CD4-positive, alpha-beta T cell (primary cell): Measurements from ENCODE around the gene GCNT2. TPM values are rescaled to one million over a fixed set of nuclear protein-coding genes. Genes with fewer than 3 reads are reported as not detected.
"Not testable (repeated sequence)": the region's sequence is repeated elsewhere in the genome, so short reads cannot be mapped to it uniquely, and the experiment has no call there.

Experiments used
- ATAC-seq: fragments of 200-7000 bp; cut with Tn5 transposase; one replicate; pipeline ENCODE4 v1.10.0; 2022; ENCODE audit warnings: mild to moderate bottlenecking; ENCODE audit not compliant: poor library complexity
- CTCF ChIA-PET: fragments of 350-600 bp; sonication (Branson Sonifier 250); formaldehyde crosslinking; loops from one replicate; lab custom pipeline; 2021; ENCODE audit warnings: antibody characterized with exemption, inconsistent platforms; lab: Charles Lee
- POLR2A ChIA-PET: fragments of 350-600 bp; sonication (Branson Sonifier 250); formaldehyde crosslinking; loops from one replicate; lab custom pipeline; 2021; ENCODE audit warnings: antibody characterized with exemption, inconsistent platforms; lab: Charles Lee
- DNase-seq, 14 experiments: peaks; one replicate each; pipeline ENCODE4 v3.0.0-alpha.2; 2013 to 2020; ENCODE audit warnings: mixed read lengths in 2 of 14
- H3K27ac ChIP-seq, 2 donors: one replicate each; pipeline versions ENCODE4 v1.5.1 to v1.7.0; 2013; ENCODE audit warnings: low read length in 2 of 2, low read depth in 1 of 2, mild to moderate bottlenecking in 1 of 2
- H3K27me3 ChIP-seq, 2 experiments: 1 replicate in 1 of 2; 2 replicates in 1 of 2; pipeline versions ENCODE4 v1.6.1 to v1.7.0; 2013; ENCODE audit warnings: low read length in 2 of 2, control low read depth in 1 of 2, mild to moderate bottlenecking in 1 of 2, moderate library complexity in 1 of 2; ENCODE audit not compliant: insufficient read depth in 2 of 2, control insufficient read depth in 1 of 2
- H3K36me3 ChIP-seq: one replicate; pipeline ENCODE4 v1.6.1; 2013; ENCODE audit warnings: low read length, control low read depth; ENCODE audit not compliant: insufficient read depth
- H3K4me1 ChIP-seq: one replicate; pipeline ENCODE4 v1.6.1; 2013; ENCODE audit warnings: low read length, control low read depth; ENCODE audit not compliant: insufficient read depth
- H3K4me3 ChIP-seq: one replicate; pipeline ENCODE4 v1.5.1; 2013; ENCODE audit warnings: mild to moderate bottlenecking, low read length, moderate library complexity
- H3K9me3 ChIP-seq, 2 experiments: 1 replicate in 1 of 2; 2 replicates in 1 of 2; pipeline versions ENCODE4 v1.6.1 to v1.7.0; 2013; ENCODE audit warnings: low read length in 2 of 2, mild to moderate bottlenecking in 2 of 2, control low read depth in 1 of 2, moderate library complexity in 1 of 2; ENCODE audit not compliant: control insufficient read depth in 1 of 2, insufficient read depth in 1 of 2
- H3K27ac Mint-ChIP-seq: one replicate; pipeline ENCODE4 v1.8.0; 2020; ENCODE audit warnings: mixed read lengths
- H3K27me3 Mint-ChIP-seq: one replicate; pipeline ENCODE4 v1.8.0; 2021; ENCODE audit warnings: mixed read lengths
- H3K36me3 Mint-ChIP-seq: one replicate; pipeline ENCODE4 v1.8.0; 2021; ENCODE audit warnings: low read depth, mixed read lengths
- H3K4me1 Mint-ChIP-seq: one replicate; pipeline ENCODE4 v1.8.0; 2021; ENCODE audit warnings: low read depth, mixed read lengths
- H3K4me3 Mint-ChIP-seq: one replicate; pipeline ENCODE4 v1.8.0; 2020; ENCODE audit warnings: mild to moderate bottlenecking, mixed read lengths
- H3K9me3 Mint-ChIP-seq: one replicate; pipeline ENCODE4 v1.8.0; 2020; ENCODE audit warnings: mixed read lengths
- CTCF ChIP-seq: fragments of 200-600 bp; IDR thresholded peaks from one replicate; pipeline ENCODE4 v1.8.0; 2022; ENCODE audit warnings: antibody characterized with exemption, mild to moderate bottlenecking
- intact Hi-C, 2 experiments: fragments of 100-400 bp; cut with DNase I in 1 of 2; cut with micrococcal nuclease in 1 of 2; formaldehyde crosslinking; loops; one replicate each; pipeline versions ENCODE4 v1.15.1 to v1.9.0; 2023 to 2025; cut with DNase I, micrococcal nuclease
- total RNA-seq, 174 experiments: library from RNA in 2 of 174; stranded (reverse) in 2 of 174; gene quantifications; one replicate each; pipeline ENCODE4 v1.2.3 and lab custom pipeline; 2021 to 2026

Gene GCNT2
- total RNA-seq, 2 experiments from 2014 or later, result 1.5 to 1.8 TPM

GRCh38 chr6:10484912-10485311 lies 36.2 kb upstream of the GCNT2 start:
- no peak overlapping the region for H3K4me3 ChIP-seq
- no peak overlapping the region for H3K27ac Mint-ChIP-seq
- H3K27me3 Mint-ChIP-seq, result peaks cover 43% of the 10 kb centered on the region
- no peak overlapping the region for H3K27ac ChIP-seq
- ChIA-PET POLR2A (no interaction called here), CTCF (interaction anchor here (0.7 kb wide), 1 partner anchor 18 kb away, joined by 3 read pairs; no protein-coding TSS in a partner anchor)
- H3K9me3 Mint-ChIP-seq, result no peaks in the 10 kb centered on the region
- H3K36me3 Mint-ChIP-seq, result no peaks in the 10 kb centered on the region
- DNase-seq (no peak), ATAC-seq (no peak)
- intact Hi-C loops, result no loop called here
- peaks cover 0 to 7% of the 10 kb centered on the region in 2 experiments for H3K9me3 ChIP-seq
- H3K27me3 ChIP-seq, result peaks cover 2 to 5% of the 10 kb centered on the region in 2 experiments
- H3K4me1 ChIP-seq, result no peaks in the 10 kb centered on the region
- no peak for TF ChIP-seq CTCF
- H3K4me3 Mint-ChIP-seq, result no peak overlapping the region
- H3K4me1 Mint-ChIP-seq, result no peaks in the 10 kb centered on the region
- H3K36me3 ChIP-seq, result no peaks in the 10 kb centered on the region

- no peaks in the 10 kb centered on the region for H3K4me1 Mint-ChIP-seq
- CTCF ChIA-PET, result no interaction called here
- no peak overlapping the region for H3K27ac ChIP-seq
- H3K27me3 ChIP-seq, result peaks cover 2 to 5% of the 10 kb centered on the region in 2 experiments
- ATAC-seq (no peak), DNase-seq (no peak)
- H3K4me3 ChIP-seq, result no peak overlapping the region
- H3K27ac Mint-ChIP-seq, result no peak overlapping the region
- H3K9me3 ChIP-seq, result peaks cover 0 to 7% of the 10 kb centered on the region in 2 experiments
- H3K9me3 Mint-ChIP-seq, result no peaks in the 10 kb centered on the region
- intact Hi-C loops, result no loop called here
- no peak overlapping the region for H3K4me3 Mint-ChIP-seq
- peaks cover 40% of the 10 kb centered on the region for H3K27me3 Mint-ChIP-seq
- POLR2A ChIA-PET, result no interaction called here
- H3K36me3 Mint-ChIP-seq, result no peaks in the 10 kb centered on the region
- H3K36me3 ChIP-seq, result no peaks in the 10 kb centered on the region
- H3K4me1 ChIP-seq, result no peaks in the 10 kb centered on the region
- no peak for TF ChIP-seq CTCF
Observed at GRCh38 chr6:10485406-10485805, 35.7 kb upstream of the GCNT2 start.

- H3K4me3 Mint-ChIP-seq, result no peak overlapping the region
- Histone ChIP-seq H3K9me3 (peaks cover 0 to 8% of the 10 kb centered on the region in 2 experiments), H3K36me3 (no peaks in the 10 kb centered on the region), H3K27ac (no peak overlapping the region), H3K4me3 (no peak overlapping the region), H3K27me3 (peaks cover 2 to 5% of the 10 kb centered on the region in 2 experiments), H3K4me1 (no peaks in the 10 kb centered on the region)
- TF ChIP-seq CTCF, result no peak
- H3K9me3 Mint-ChIP-seq, result no peaks in the 10 kb centered on the region
- ChIA-PET CTCF (no interaction called here), POLR2A (no interaction called here)
- no peaks in the 10 kb centered on the region for H3K4me1 Mint-ChIP-seq
- no peak for DNase-seq
- no peaks in the 10 kb centered on the region for H3K36me3 Mint-ChIP-seq
- intact Hi-C loops, result no loop called here
- peaks cover 43% of the 10 kb centered on the region for H3K27me3 Mint-ChIP-seq
- ATAC-seq, result no peak
- H3K27ac Mint-ChIP-seq, result no peak overlapping the region
Observed at GRCh38 chr6:10486215-10486614, 34.9 kb upstream of the GCNT2 start.

- peaks cover 43% of the 10 kb centered on the region for H3K27me3 Mint-ChIP-seq
- ATAC-seq, intact Hi-C loops: not testable (repeated sequence)
Observed at GRCh38 chr6:10486944-10487588, 34.1 kb upstream of the GCNT2 start.

More at GRCh38 chr6:10486944-10487588, 34.1 kb upstream of the GCNT2 start:
- H3K4me3 ChIP-seq, H3K4me3 Mint-ChIP-seq, POLR2A ChIA-PET, H3K36me3 Mint-ChIP-seq, H3K36me3 ChIP-seq, H3K4me1 Mint-ChIP-seq, CTCF ChIA-PET, H3K9me3 Mint-ChIP-seq, H3K27me3 ChIP-seq, H3K4me1 ChIP-seq, H3K27ac Mint-ChIP-seq, H3K27ac ChIP-seq, DNase-seq: not testable (repeated sequence)
- peaks cover 0 to 14% of the 10 kb centered on the region in 2 experiments for H3K9me3 ChIP-seq
